ENCODE results near the gene PACSIN3.
A peak's percentile ranks its signal among the peaks of the same experiment; 100 is the strongest.

The PACSIN3 gene

DNA sequence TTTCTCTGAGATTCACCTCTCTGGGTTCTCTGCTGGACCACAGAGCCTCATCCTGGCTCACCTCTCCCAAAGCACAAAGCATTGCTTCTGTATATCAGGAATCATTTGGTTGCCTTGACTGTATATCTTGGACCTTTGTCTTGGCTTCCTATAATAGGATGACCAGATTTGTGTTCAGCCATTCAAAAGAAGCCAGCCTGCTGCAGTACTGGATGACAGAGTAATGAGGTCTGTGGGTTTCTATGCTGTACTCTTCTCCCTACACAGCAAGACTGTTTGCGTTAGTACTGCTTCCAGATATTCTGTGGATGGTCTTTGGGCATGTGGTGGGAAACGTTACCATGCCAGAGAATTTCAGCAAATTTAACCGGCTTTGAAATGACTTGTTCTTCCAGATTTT lies 49.3 kb downstream of the PACSIN3 start:
- no peak overlapping the region for H3K4me3 ChIP-seq (ENCODE audit: control insufficient read depth, low read depth, low read length)
- TF ChIP-seq, protein P1, sequence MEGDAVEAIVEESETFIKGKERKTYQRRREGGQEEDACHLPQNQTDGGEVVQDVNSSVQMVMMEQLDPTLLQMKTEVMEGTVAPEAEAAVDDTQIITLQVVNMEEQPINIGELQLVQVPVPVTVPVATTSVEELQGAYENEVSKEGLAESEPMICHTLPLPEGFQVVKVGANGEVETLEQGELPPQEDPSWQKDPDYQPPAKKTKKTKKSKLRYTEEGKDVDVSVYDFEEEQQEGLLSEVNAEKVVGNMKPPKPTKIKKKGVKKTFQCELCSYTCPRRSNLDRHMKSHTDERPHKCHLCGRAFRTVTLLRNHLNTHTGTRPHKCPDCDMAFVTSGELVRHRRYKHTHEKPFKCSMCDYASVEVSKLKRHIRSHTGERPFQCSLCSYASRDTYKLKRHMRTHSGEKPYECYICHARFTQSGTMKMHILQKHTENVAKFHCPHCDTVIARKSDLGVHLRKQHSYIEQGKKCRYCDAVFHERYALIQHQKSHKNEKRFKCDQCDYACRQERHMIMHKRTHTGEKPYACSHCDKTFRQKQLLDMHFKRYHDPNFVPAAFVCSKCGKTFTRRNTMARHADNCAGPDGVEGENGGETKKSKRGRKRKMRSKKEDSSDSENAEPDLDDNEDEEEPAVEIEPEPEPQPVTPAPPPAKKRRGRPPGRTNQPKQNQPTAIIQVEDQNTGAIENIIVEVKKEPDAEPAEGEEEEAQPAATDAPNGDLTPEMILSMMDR (conservative IDR thresholded peaks at IDR 0.05; ENCODE audit: control insufficient read depth, insufficient read depth, low read depth, low read length), result no peak
- no peak for DNase-seq (ENCODE audit: low read depth)

DNA sequence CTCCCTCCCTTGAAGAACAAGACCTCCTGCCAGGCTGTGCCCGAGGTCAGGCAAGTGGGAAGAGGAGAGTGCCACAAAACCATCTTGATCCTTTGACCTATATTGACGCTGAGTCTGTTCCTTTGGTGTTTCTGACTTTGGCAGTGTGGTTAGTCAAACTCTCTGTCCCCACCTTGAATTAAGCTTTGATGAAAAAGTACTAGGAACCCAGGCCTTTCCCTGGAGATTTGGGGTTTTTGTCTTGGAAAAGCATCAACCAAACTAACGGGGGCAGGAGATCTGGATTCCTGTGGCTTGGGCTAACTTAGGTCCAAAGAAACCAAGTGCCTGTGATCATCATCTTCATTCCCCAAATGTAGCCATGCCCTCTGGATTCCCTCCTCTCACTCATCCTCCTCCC lies 49.9 kb downstream of the PACSIN3 start:
- H3K4me3 ChIP-seq (ENCODE audit: control insufficient read depth, low read depth, low read length), result no peak overlapping the region
- TF ChIP-seq, protein P1 (conservative IDR thresholded peaks at IDR 0.05; ENCODE audit: control insufficient read depth, insufficient read depth, low read depth, low read length), result no peak
- peak; percentile 53 for DNase-seq (ENCODE audit: low read depth)

DNA sequence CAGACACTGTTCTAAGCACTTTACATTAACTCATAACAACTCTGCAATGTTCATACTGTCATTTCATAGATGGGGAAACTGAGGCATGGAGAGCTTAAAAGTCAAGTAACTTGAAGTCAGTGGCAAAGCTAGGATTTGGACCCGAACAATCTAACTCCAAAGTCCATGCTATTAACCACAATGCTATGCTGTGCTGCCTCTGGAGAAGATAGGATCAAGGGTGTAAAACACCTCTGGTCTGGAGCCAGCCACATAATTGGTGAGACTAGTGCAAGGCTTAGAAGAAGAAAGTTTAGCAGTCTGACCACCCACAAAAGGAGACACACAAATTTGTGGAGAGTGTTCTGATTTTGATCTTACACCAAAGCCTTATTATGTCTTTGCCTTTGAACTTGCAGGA lies 53.3 kb downstream of the PACSIN3 start:
- no peak for DNase-seq (ENCODE audit: low read depth)
- H3K4me3 ChIP-seq (ENCODE audit: control insufficient read depth, low read depth, low read length), result no peak overlapping the region
- TF ChIP-seq, protein P1 (conservative IDR thresholded peaks at IDR 0.05; ENCODE audit: control insufficient read depth, insufficient read depth, low read depth, low read length), result no peak

DNA sequence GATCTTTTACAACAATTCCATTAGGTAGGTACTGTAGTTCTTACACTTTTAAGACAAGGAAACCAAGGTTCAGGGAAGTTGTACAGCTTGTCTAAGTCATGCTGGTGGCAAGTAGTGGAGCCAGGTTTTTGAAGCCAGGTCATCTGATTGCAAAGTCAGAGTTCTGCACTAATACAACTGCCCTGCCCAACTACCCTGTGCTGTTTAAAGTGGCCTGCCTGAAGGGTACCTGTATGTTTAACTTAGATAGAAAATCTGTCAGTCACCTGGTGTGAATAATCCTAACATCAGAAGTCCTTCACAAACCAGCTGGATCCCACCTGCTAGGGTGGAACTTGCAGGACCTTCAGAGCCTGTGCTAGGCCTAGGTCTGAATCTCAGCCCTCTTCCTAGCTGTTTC lies 53.7 kb downstream of the PACSIN3 start:
- no peak for DNase-seq (ENCODE audit: low read depth)
- TF ChIP-seq, protein P1 (conservative IDR thresholded peaks at IDR 0.05; ENCODE audit: control insufficient read depth, insufficient read depth, low read depth, low read length), result no peak
- H3K4me3 ChIP-seq (ENCODE audit: control insufficient read depth, low read depth, low read length), result no peak overlapping the region

DNA sequence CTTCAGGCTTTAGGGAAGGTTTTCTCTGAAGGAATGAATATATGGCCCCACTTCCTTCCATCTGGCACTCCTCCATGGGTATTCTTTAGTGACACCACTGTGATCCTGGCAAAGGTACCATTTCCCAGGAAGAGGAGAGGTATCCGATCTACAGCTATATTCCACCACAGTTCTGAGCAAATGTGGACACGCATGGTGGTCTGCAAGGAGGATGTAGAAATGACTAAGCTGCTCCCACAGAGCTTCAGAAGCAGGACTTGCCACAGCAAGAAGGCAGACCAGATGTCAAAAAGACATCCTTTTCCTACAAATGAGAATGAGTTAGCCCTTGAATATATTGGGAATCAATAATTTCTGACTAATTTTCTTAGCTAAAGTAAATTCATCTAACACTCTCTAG lies 55.1 kb downstream of the PACSIN3 start:
- no peak overlapping the region for H3K4me3 ChIP-seq (ENCODE audit: control insufficient read depth, low read depth, low read length)
- TF ChIP-seq, protein P1 (conservative IDR thresholded peaks at IDR 0.05; ENCODE audit: control insufficient read depth, insufficient read depth, low read depth, low read length), result no peak
- DNase-seq (ENCODE audit: low read depth), result no peak

DNA sequence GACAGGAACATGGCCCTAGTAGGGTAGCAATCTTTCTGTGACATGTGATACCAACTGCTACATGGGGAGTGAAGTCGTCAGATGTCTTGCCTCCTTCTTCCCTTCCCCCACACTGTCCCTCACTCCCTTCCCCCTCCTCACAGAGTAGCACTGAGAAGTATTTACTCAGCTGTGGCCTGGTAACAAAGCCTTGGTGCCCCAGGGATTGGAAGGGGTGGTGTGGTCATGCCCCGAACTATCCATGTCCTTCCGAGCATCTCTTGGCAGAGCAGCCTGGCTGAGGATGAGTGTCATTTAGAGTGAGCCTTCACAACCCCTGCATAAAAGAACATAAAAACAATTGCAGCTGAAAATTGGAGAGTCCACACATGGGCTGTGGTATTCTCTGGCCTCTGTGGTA lies 55.7 kb downstream of the PACSIN3 start:
- TF ChIP-seq, protein P1 (conservative IDR thresholded peaks at IDR 0.05; ENCODE audit: control insufficient read depth, insufficient read depth, low read depth, low read length), result no peak
- DNase-seq (ENCODE audit: low read depth), result no peak
- H3K4me3 ChIP-seq (ENCODE audit: control insufficient read depth, low read depth, low read length), result no peak overlapping the region
